HEK293 (cell line): Measurements from ENCODE around the gene XPO5.

Experiments
- CTCF ChIA-PET: fragments of 350-600 bp; formaldehyde crosslinking; extraction: SDS; loops from one replicate; lab custom pipeline; 2021; ENCODE audit warnings: antibody characterized with exemption; lab: Yijun Ruan, JAX
- POLR2A ChIA-PET: fragments of 300-600 bp; formaldehyde crosslinking; extraction: SDS; loops from one replicate; lab custom pipeline; 2020; ENCODE audit warnings: antibody characterized with exemption, inconsistent platforms; lab: Yijun Ruan, JAX
- H3K27ac ChIP-seq: fragments of 200-500 bp; sonication (Bioruptor generic); 2 replicates; pipeline ENCODE4 v1.5.1; 2014; ENCODE audit warnings: low read depth, low read length, control low read depth, inconsistent platforms; ENCODE audit errors: extremely low read depth
- H3K36me3 ChIP-seq, 2 experiments: fragments of 200-500 bp in 1 of 2; sonication (Bioruptor generic) in 1 of 2; 1 replicate in 1 of 2; 2 replicates in 1 of 2; pipeline ENCODE4 v1.5.1; 2014 to 2017; ENCODE audit warnings: inconsistent platforms in 2 of 2, low read length in 2 of 2; ENCODE audit not compliant: control insufficient read depth in 2 of 2, insufficient read depth in 1 of 2
- H3K4me1 ChIP-seq: fragments of 200-500 bp; sonication (Bioruptor generic); 2 replicates; pipeline ENCODE4 v1.5.1; 2014; ENCODE audit warnings: mild to moderate bottlenecking, low read length, inconsistent platforms; ENCODE audit not compliant: control insufficient read depth, insufficient read depth
- H3K4me3 ChIP-seq: 2 replicates; pipeline ENCODE4 v1.5.1; 2011; ENCODE audit warnings: low read depth, mild to moderate bottlenecking, control low read depth, low read length, moderate library complexity
- H3K9me3 ChIP-seq: fragments of 200-500 bp; sonication (Bioruptor generic); 2 replicates; pipeline ENCODE4 v1.5.1; 2014; ENCODE audit warnings: low read depth, low read length, inconsistent platforms; ENCODE audit not compliant: control insufficient read depth, insufficient read depth
- HOXA7 ChIP-seq: sonication (generic); formaldehyde crosslinking; IDR thresholded peaks from 2 replicates; pipeline ENCODE4 v1.8.1; 2022; ENCODE audit warnings: missing genetic modification reagents, borderline replicate concordance
- PBX3 ChIP-seq: sonication (generic); formaldehyde crosslinking; IDR thresholded peaks from 2 replicates; pipeline ENCODE4 v1.8.1; 2022; ENCODE audit warnings: mild to moderate bottlenecking, moderate library complexity, missing genetic modification reagents
- SP2 ChIP-seq: fragments of 450-650 bp; formaldehyde crosslinking; IDR thresholded peaks from 2 replicates; pipeline ENCODE4 v1.5.1; 2016; ENCODE audit warnings: missing biosample characterization, missing genetic modification characterization
- ZFP41 ChIP-seq: fragments of 450-650 bp; formaldehyde crosslinking; IDR thresholded peaks from 2 replicates; pipeline ENCODE4 v1.5.1; 2016; ENCODE audit warnings: missing biosample characterization, missing genetic modification characterization, borderline replicate concordance
- ZNF132 ChIP-seq: fragments of 450-650 bp; formaldehyde crosslinking; IDR thresholded peaks from 2 replicates; pipeline ENCODE4 v1.5.1; 2017; ENCODE audit warnings: missing biosample characterization, missing genetic modification characterization, borderline replicate concordance
- ZNF148 ChIP-seq: fragments of 450-650 bp; formaldehyde crosslinking; IDR thresholded peaks from 2 replicates; pipeline ENCODE4 v1.5.0; 2017; ENCODE audit warnings: missing biosample characterization, missing genetic modification characterization, borderline replicate concordance
- ZNF510 ChIP-seq: fragments of 450-650 bp; formaldehyde crosslinking; IDR thresholded peaks from 2 replicates; pipeline ENCODE4 v1.5.1; 2018; ENCODE audit warnings: mild to moderate bottlenecking, missing genetic modification characterization, missing biosample characterization; ENCODE audit not compliant: insufficient replicate concordance
- ZNF530 ChIP-seq: fragments of 450-650 bp; formaldehyde crosslinking; IDR thresholded peaks from 2 replicates; pipeline ENCODE4 v1.5.1; 2016; ENCODE audit warnings: low read depth, missing biosample characterization, missing genetic modification characterization
- TF ChIP-seq, protein P1 (sequence below): fragments of 450-650 bp; formaldehyde crosslinking; IDR thresholded peaks from 2 replicates; pipeline ENCODE4 v1.5.1; 2016; ENCODE audit warnings: missing biosample characterization, missing genetic modification characterization, low read depth
- TF ChIP-seq, protein P2 (sequence below): fragments of 450-650 bp; formaldehyde crosslinking; IDR thresholded peaks from 2 replicates; pipeline ENCODE4 v1.5.1; 2017; ENCODE audit warnings: missing biosample characterization, missing genetic modification characterization
- TF ChIP-seq, protein P3 (sequence below): fragments of 450-650 bp; formaldehyde crosslinking; IDR thresholded peaks from 2 replicates; pipeline ENCODE4 v1.5.1; 2016; ENCODE audit warnings: missing biosample characterization, missing genetic modification characterization

XPO5 gene

DNA sequence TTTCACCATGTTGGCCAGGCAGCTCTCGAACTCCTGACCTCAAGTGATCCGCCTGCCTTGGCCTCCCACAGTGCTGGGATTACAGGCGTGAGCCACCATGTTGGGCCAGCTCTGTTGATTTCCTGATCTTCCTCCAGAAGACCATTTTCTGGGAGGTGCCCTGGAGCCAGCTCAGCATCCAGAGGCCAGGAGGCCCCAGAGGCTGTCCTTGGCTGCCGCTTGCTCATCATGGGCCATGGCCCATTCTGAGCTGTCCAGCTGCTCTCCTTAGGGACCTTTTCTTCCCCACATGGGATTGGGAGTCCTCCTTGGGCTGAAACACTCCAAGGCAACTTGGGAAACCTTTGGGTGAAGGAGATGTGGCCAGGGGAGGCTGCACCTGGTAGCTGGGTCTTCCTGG lies 81.1 kb downstream of the XPO5 start:
- Histone ChIP-seq H3K4me1 (peaks cover 7% of the 10 kb centered on the region), H3K27ac (no peak overlapping the region), H3K9me3 (no peaks in the 10 kb centered on the region), H3K36me3 (peaks cover 9 to 46% of the 10 kb centered on the region in 2 experiments; a peak in 2 of 3 replicates), H3K4me3 (no peak overlapping the region)
- ChIA-PET CTCF (interaction anchor here (0.5 to 11.2 kb wide), 10 partner anchors 8 to 594 kb away, joined by 3 to 142 read pairs (median 7); partner anchors contain the start of genes ABCC10, DLK2 and LRRC73), POLR2A (interaction anchor here (0.8 to 1.2 kb wide), 3 partner anchors 12 to 125 kb away, joined by 3 to 4 read pairs (median 3); partner anchors contain the start of gene ZNF318)
- TF ChIP-seq, protein P1, sequence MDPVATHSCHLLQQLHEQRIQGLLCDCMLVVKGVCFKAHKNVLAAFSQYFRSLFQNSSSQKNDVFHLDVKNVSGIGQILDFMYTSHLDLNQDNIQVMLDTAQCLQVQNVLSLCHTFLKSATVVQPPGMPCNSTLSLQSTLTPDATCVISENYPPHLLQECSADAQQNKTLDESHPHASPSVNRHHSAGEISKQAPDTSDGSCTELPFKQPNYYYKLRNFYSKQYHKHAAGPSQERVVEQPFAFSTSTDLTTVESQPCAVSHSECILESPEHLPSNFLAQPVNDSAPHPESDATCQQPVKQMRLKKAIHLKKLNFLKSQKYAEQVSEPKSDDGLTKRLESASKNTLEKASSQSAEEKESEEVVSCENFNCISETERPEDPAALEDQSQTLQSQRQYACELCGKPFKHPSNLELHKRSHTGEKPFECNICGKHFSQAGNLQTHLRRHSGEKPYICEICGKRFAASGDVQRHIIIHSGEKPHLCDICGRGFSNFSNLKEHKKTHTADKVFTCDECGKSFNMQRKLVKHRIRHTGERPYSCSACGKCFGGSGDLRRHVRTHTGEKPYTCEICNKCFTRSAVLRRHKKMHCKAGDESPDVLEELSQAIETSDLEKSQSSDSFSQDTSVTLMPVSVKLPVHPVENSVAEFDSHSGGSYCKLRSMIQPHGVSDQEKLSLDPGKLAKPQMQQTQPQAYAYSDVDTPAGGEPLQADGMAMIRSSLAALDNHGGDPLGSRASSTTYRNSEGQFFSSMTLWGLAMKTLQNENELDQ, result no peak
- TF ChIP-seq ZNF530 (no peak), ZNF510 (tag by site-specific recombination) (no peak), ZNF148 (no peak), ZNF132 (tag by site-specific recombination) (no peak)

- TF ChIP-seq PBX3 (no peak), HOXA7 (CRISPR knock-in tag) (no peak), SP2 (no peak), ZFP41 (tag by site-specific recombination) (no peak)
- TF ChIP-seq, protein P2, sequence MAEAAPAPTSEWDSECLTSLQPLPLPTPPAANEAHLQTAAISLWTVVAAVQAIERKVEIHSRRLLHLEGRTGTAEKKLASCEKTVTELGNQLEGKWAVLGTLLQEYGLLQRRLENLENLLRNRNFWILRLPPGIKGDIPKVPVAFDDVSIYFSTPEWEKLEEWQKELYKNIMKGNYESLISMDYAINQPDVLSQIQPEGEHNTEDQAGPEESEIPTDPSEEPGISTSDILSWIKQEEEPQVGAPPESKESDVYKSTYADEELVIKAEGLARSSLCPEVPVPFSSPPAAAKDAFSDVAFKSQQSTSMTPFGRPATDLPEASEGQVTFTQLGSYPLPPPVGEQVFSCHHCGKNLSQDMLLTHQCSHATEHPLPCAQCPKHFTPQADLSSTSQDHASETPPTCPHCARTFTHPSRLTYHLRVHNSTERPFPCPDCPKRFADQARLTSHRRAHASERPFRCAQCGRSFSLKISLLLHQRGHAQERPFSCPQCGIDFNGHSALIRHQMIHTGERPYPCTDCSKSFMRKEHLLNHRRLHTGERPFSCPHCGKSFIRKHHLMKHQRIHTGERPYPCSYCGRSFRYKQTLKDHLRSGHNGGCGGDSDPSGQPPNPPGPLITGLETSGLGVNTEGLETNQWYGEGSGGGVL (tag by site-specific recombination), result no peak
- TF ChIP-seq, protein P3, sequence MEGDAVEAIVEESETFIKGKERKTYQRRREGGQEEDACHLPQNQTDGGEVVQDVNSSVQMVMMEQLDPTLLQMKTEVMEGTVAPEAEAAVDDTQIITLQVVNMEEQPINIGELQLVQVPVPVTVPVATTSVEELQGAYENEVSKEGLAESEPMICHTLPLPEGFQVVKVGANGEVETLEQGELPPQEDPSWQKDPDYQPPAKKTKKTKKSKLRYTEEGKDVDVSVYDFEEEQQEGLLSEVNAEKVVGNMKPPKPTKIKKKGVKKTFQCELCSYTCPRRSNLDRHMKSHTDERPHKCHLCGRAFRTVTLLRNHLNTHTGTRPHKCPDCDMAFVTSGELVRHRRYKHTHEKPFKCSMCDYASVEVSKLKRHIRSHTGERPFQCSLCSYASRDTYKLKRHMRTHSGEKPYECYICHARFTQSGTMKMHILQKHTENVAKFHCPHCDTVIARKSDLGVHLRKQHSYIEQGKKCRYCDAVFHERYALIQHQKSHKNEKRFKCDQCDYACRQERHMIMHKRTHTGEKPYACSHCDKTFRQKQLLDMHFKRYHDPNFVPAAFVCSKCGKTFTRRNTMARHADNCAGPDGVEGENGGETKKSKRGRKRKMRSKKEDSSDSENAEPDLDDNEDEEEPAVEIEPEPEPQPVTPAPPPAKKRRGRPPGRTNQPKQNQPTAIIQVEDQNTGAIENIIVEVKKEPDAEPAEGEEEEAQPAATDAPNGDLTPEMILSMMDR (tag by site-specific recombination), result no peak
- ChIA-PET POLR2A (interaction anchor here (0.6 to 1.9 kb wide), 4 partner anchors 12 to 259 kb away, joined by 3 to 4 read pairs (median 3); no protein-coding TSS in a partner anchor), CTCF (interaction anchor here (0.5 to 11.2 kb wide), 11 partner anchors 7 to 593 kb away, joined by 3 to 142 read pairs (median 5); partner anchors contain the start of genes ABCC10 and LRRC73)
- Histone ChIP-seq H3K9me3 (no peaks in the 10 kb centered on the region), H3K27ac (no peak overlapping the region), H3K4me3 (no peak overlapping the region), H3K36me3 (peaks cover 9 to 45% of the 10 kb centered on the region in 2 experiments; a peak in 2 of 3 replicates), H3K4me1 (peaks cover 7% of the 10 kb centered on the region)
Observed at GRCh38 chr6:43494321-43494720, 81.5 kb downstream of the XPO5 start.
